Smooth muscle cell (in vitro differentiated cells): ENCODE measurements around the gene TEKTIP1. TPM values are rescaled to one million over a fixed set of nuclear protein-coding genes. Genes with fewer than 3 reads are reported as not detected.

ENCODE experiments used
- DNase-seq: peaks from one replicate; lab custom pipeline; 2025; ENCODE audit not compliant: unreplicated experiment; lab: John Stamatoyannopoulos, UW
- H2AFZ ChIP-seq: fragments of 200-600 bp; sonication (generic); 2 replicates; pipeline ENCODE4 v1.6.0; 2016; ENCODE audit warnings: antibody characterized with exemption, low read depth, mild to moderate bottlenecking
- H3F3A ChIP-seq: fragments of 200-600 bp; sonication (generic); 2 replicates; pipeline ENCODE4 v1.6.0; 2017; ENCODE audit warnings: antibody characterized with exemption, low read depth
- H3K27ac ChIP-seq: fragments of 200-600 bp; sonication (generic); 2 replicates; pipeline ENCODE4 v1.5.1; 2016; ENCODE audit warnings: low read depth, mild to moderate bottlenecking
- H3K27me3 ChIP-seq: fragments of 200-600 bp; sonication (generic); 2 replicates; pipeline ENCODE4 v1.6.1; 2016; ENCODE audit warnings: low read depth, mild to moderate bottlenecking
- H3K36me3 ChIP-seq: fragments of 200-600 bp; sonication (generic); 2 replicates; pipeline ENCODE4 v1.5.1; 2016; ENCODE audit warnings: low read depth
- H3K4me1 ChIP-seq: fragments of 200-600 bp; sonication (generic); 2 replicates; pipeline ENCODE4 v1.5.1; 2016; ENCODE audit warnings: low read depth
- H3K4me2 ChIP-seq: fragments of 200-600 bp; sonication (generic); 2 replicates; pipeline ENCODE4 v1.6.0; 2016; ENCODE audit warnings: mild to moderate bottlenecking
- H3K4me3 ChIP-seq: fragments of 200-600 bp; sonication (generic); 2 replicates; pipeline ENCODE4 v1.5.1; 2016; ENCODE audit warnings: mild to moderate bottlenecking
- H3K79me2 ChIP-seq: fragments of 200-600 bp; sonication (generic); 2 replicates; pipeline ENCODE4 v1.6.0; 2016; ENCODE audit warnings: low read depth, mild to moderate bottlenecking
- H3K9ac ChIP-seq: fragments of 200-600 bp; sonication (generic); 2 replicates; pipeline ENCODE4 v1.6.0; 2016; ENCODE audit warnings: low read depth
- H3K9me3 ChIP-seq: fragments of 200-600 bp; sonication (generic); replicated peaks from 2 replicates; pipeline ENCODE4 v1.5.1; 2016; ENCODE audit warnings: low read depth
- H4K20me1 ChIP-seq: fragments of 200-600 bp; sonication (generic); 2 replicates; pipeline ENCODE4 v1.6.0; 2016; ENCODE audit warnings: low read depth
- WGBS: methylation state at CpG from one replicate; pipeline ENCODE4 v1.1.7; 2016; ENCODE audit warnings: low lambda C conversion rate; 5-methylcytosine and 5-hydroxymethylcytosine counted together
- polyA plus RNA-seq: library from polyadenylated mRNA; unstranded; fragments of >200 nt; fragmentation: Nextera tagmentation; extraction: Ambion mirVana; gene quantifications from 2 replicates; pipeline ENCODE4 v1.2.1, GENCODE V29; 2016
- total RNA-seq: library from RNA; depleted of rRNA; stranded (reverse); fragments of >200 nt; gene quantifications from 2 replicates; pipeline ENCODE4 v1.2.3, GENCODE V29; 2014
- TF ChIP-seq, protein P1 (sequence below): fragments of 200-600 bp; sonication (generic); IDR thresholded peaks from 2 replicates; pipeline ENCODE4 v1.5.1; 2017; ENCODE audit warnings: borderline replicate concordance, mild to moderate bottlenecking, antibody characterized with exemption; ENCODE audit not compliant: insufficient read depth, poor library complexity, severe bottlenecking

TEKTIP1 gene
- total and polyA plus RNA-seq, 2 experiments from 2014 or later, result 0.62 TPM; not detected in 1

DNA sequence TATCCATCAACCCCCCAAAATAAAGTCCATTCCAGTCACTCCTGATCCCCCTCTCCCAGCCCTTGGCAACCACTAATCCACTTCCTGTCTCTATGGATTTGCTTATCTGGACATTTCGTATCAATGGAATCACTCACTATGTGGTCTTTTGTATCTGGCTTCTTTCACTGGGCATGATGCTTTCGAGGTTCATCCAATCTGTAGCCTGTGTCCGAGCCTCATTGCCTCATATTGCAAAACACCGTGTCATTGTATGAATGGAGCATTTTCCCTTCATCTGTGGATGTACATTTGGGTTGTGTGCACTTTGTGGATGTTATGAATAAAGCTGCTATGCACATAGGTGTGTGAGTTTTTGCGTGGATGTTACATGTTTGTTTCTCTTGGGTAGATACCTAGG lies 34.2 kb upstream of the TEKTIP1 start:
- Histone ChIP-seq H3K4me3 (no peak overlapping the region), H3K9me3 (no peaks in the 10 kb centered on the region), H3K4me1 (peaks cover 2% of the 10 kb centered on the region), H3K27ac (peak overlapping the region; percentile 80), H3K36me3 (no peaks in the 10 kb centered on the region), H3K4me2 (no peak overlapping the region), H4K20me1 (peaks cover 25% of the 10 kb centered on the region), H3K9ac (no peak overlapping the region), H3K27me3 (no peaks in the 10 kb centered on the region), H2AFZ (no peak overlapping the region), H3F3A (peaks cover 4% of the 10 kb centered on the region), H3K79me2 (peaks cover 37% of the 10 kb centered on the region)
- WGBS, result 44% methylated on average over 5 of the region's 5 CpGs
- TF ChIP-seq, protein P1, sequence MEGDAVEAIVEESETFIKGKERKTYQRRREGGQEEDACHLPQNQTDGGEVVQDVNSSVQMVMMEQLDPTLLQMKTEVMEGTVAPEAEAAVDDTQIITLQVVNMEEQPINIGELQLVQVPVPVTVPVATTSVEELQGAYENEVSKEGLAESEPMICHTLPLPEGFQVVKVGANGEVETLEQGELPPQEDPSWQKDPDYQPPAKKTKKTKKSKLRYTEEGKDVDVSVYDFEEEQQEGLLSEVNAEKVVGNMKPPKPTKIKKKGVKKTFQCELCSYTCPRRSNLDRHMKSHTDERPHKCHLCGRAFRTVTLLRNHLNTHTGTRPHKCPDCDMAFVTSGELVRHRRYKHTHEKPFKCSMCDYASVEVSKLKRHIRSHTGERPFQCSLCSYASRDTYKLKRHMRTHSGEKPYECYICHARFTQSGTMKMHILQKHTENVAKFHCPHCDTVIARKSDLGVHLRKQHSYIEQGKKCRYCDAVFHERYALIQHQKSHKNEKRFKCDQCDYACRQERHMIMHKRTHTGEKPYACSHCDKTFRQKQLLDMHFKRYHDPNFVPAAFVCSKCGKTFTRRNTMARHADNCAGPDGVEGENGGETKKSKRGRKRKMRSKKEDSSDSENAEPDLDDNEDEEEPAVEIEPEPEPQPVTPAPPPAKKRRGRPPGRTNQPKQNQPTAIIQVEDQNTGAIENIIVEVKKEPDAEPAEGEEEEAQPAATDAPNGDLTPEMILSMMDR, result no peak
- no peak for DNase-seq

DNA sequence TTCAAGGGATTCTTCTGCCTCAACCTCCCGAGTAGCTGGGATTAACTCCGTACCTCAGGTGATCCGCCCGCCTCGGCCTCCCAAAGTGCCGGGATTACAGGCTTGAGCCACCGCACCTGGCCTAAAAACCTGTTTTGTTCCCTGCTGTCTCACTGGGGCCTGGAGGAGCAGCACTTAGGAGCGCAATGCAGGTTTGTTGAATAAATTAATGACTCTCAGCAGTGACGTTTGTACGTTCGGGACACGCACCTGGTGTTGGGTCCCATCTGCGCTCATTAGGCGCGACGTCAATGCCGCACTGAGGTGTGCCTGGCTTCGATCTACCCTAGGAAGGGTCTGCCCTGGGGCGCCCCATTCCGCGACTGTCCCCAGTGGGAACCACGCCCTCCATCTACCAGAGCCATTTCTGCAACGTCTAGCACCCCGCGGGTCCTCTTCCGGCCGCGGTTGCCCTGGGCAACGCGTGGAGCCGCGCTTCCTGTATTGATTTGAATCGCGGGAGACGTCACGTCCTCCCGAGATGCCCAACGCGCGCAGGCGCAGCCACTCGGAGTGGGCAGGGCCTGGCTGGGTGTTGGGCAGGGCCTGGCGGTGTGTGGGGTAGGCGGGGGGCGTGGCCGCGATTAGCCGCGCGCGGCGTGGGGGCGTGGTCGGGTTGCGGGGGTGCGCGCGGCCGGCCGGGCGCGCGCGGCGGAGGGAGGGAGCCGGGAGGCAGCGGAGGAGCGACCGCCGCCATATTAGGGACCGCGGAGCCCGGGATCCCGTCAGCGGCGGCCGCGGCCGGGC lies 33.2 kb upstream of the TEKTIP1 start, which contains the start of gene FZR1:
Gene FZR1 (plus strand): TSS at position 714 of the 786 bp plus-strand sequence. CDS start 16,679 bp downstream, outside the sequence.
- Histone ChIP-seq H2AFZ (peak within 1 kb of the TSS; percentile 67), H3K36me3 (no peaks in the 10 kb centered on the region), H3K4me2 (peak within 1 kb of the TSS; percentile 99), H3K9me3 (no peaks in the 10 kb centered on the region), H3K4me3 (peak within 1 kb of the TSS; percentile 90), H4K20me1 (peaks cover 36% of the 10 kb centered on the region), H3K9ac (peak within 1 kb of the TSS; percentile 96), H3K4me1 (no peaks in the 10 kb centered on the region), H3K79me2 (peaks cover 41% of the 10 kb centered on the region), H3K27me3 (no peaks in the 10 kb centered on the region), H3F3A (peaks cover 4% of the 10 kb centered on the region), H3K27ac (peak within 1 kb of the TSS; percentile 87)
- TF ChIP-seq, protein P1, result no peak
- WGBS, result 5% methylated on average over 50 of the region's 79 CpGs
- peak; percentile 98 for DNase-seq

DNA sequence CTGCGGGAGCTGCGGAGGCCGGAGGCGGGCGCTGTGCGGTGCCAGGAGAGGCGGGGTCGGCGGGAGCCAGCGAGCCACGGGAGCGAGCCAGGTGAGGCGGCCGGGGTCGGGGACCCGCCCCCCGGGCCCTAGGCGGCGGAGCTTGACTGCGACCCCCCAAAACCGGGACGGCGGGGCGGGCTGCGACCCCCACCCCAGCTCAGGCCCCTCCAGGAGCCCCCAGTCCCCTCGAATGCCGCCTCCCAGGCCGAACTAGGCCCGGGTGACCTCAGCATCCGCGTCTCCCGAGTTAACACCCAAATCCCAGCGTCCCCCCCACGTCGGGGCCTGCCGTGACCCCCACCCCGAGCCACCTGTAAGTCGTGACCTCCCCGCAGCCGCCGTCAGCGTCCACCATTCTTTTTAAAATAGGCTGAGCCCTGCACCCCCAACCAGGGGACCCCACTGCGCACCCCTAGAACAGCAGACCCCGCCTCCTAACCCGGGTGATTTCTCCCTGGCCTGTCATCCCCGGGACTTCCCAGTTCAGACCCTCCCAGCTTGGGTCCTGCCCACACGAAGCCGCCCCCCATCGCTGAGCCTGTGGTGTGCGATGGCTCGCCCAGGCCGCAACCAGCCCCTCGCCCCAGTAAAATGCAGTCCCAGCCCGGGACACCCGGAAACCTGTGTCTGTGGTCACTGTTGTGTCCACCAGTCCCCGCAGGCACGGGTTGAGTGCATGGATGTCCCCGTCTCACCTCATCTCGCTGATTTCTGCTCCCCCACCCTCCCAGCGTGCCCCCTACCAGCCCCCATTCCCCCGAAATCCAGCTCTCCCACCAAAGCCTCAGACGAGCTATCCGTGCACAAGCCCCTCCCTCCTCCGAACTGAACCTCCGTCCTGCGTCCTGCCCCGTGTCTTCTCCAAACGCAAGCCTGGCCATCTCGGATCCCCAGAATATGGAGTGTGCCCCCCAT lies 32.3 kb upstream of the TEKTIP1 start:
- H3K79me2 ChIP-seq, result peaks cover 49% of the 10 kb centered on the region
- no peaks in the 10 kb centered on the region for H3K9me3 ChIP-seq
- H3K27me3 ChIP-seq, result no peaks in the 10 kb centered on the region
- no peaks in the 10 kb centered on the region for H3K36me3 ChIP-seq
- no peak overlapping the region for H2AFZ ChIP-seq
- H3K4me1 ChIP-seq, result no peaks in the 10 kb centered on the region
- peaks cover 4% of the 10 kb centered on the region for H3F3A ChIP-seq
- H3K9ac ChIP-seq, result peak overlapping the region; percentile 96
- TF ChIP-seq, protein P1, result no peak
- H3K4me3 ChIP-seq, result peak overlapping the region; percentile 90
- under 1% methylated on average over 18 of the region's 69 CpGs for WGBS
- DNase-seq, result peak; percentile 40
- peaks cover 44% of the 10 kb centered on the region for H4K20me1 ChIP-seq
- peak overlapping the region; percentile 99 for H3K4me2 ChIP-seq
- H3K27ac ChIP-seq, result peak overlapping the region; percentile 87
